DMS79 (cell line): ENCODE measurements around the gene MED29.

Source experiments
- DNase-seq: peaks from one replicate; lab custom pipeline; 2025; lab: John Stamatoyannopoulos, UW

MED29 gene

GRCh38 chr19:39398297-39398864 lies 7.2 kb downstream of the MED29 start:
- DNase-seq = no peak

- no peak for DNase-seq
Observed at GRCh38 chr19:39399668-39400050, 8.5 kb downstream of the MED29 start.

GRCh38 chr19:39400061-39400460 lies 8.9 kb downstream of the MED29 start:
- DNase-seq = no peak

GRCh38 chr19:39401070-39401548 lies 9.9 kb downstream of the MED29 start:
- DNase-seq = no peak

- DNase-seq = no peak
Observed at GRCh38 chr19:39401549-39402345, 10.6 kb downstream of the MED29 start.

- DNase-seq = peak; percentile 36
Observed at GRCh38 chr19:39402346-39403300, 11.4 kb downstream of the MED29 start.

GRCh38 chr19:39403331-39404312 lies 12.4 kb downstream of the MED29 start:
- DNase-seq = peak; percentile 70

GRCh38 chr19:39405261-39405957 lies 14.2 kb downstream of the MED29 start:
- no peak for DNase-seq

GRCh38 chr19:39405958-39406655 lies 14.9 kb downstream of the MED29 start:
- DNase-seq = no peak

- DNase-seq = peak; percentile 34
Observed at GRCh38 chr19:39406656-39407409, 15.7 kb downstream of the MED29 start, which contains the start of gene ZFP36. Gene ZFP36, plus strand, starts transcription at chr19:39406847. Its CDS starts 58 bp downstream, at chr19:39406905.

- no peak for DNase-seq
Observed at GRCh38 chr19:39407410-39407659, 16.2 kb downstream of the MED29 start.

GRCh38 chr19:39407660-39408391 lies 16.6 kb downstream of the MED29 start:
- DNase-seq = no peak

GRCh38 chr19:39408392-39409207 lies 17.4 kb downstream of the MED29 start:
- DNase-seq = peak; percentile 32

GRCh38 chr19:39409208-39410016 lies 18.2 kb downstream of the MED29 start:
- DNase-seq = peak; percentile 94

- no peak for DNase-seq
Observed at GRCh38 chr19:39410017-39410830, 19.0 kb downstream of the MED29 start.

- DNase-seq = no peak
Observed at GRCh38 chr19:39410831-39411080, 19.6 kb downstream of the MED29 start.
